Calu3 (cell line): Measurements from ENCODE around the gene ACSL6. TPM values are rescaled to one million over a fixed set of nuclear protein-coding genes. Genes with fewer than 3 reads are reported as not detected.

Experiments
- BruUV-seq: library from RNA; stranded (reverse); fragments of 400-500 nt; replicated peaks from 2 replicates; lab custom pipeline; 2021; lab: Mats Ljungman, UMichigan
- CTCF ChIA-PET: fragments of 300-600 bp; sonication (Branson Sonifier 250); formaldehyde crosslinking; loops from one replicate; lab custom pipeline; 2022; ENCODE audit warnings: antibody characterized with exemption; lab: Charles Lee
- DNase-seq: peaks from one replicate; pipeline ENCODE4 v3.0.0; 2022
- H3K27ac Mint-ChIP-seq: one replicate; pipeline ENCODE4 v1.8.0; 2022; ENCODE audit warnings: mixed read lengths; ENCODE audit not compliant: unreplicated experiment
- H3K27me3 Mint-ChIP-seq: one replicate; pipeline ENCODE4 v1.8.0; 2022; ENCODE audit warnings: mixed read lengths; ENCODE audit not compliant: unreplicated experiment
- H3K36me3 Mint-ChIP-seq: one replicate; pipeline ENCODE4 v1.8.0; 2022; ENCODE audit warnings: mild to moderate bottlenecking, moderate library complexity, mixed read lengths; ENCODE audit not compliant: insufficient read depth, unreplicated experiment
- H3K4me1 Mint-ChIP-seq: one replicate; pipeline ENCODE4 v1.8.0; 2022; ENCODE audit warnings: mild to moderate bottlenecking, low read depth, mixed read lengths; ENCODE audit not compliant: unreplicated experiment
- H3K4me3 Mint-ChIP-seq: one replicate; pipeline ENCODE4 v1.8.0; 2022; ENCODE audit warnings: mild to moderate bottlenecking, low read depth, moderate library complexity, mixed read lengths; ENCODE audit not compliant: unreplicated experiment
- H3K9me3 Mint-ChIP-seq: one replicate; pipeline ENCODE4 v1.8.0; 2022; ENCODE audit warnings: low read depth, mixed read lengths; ENCODE audit not compliant: unreplicated experiment
- intact Hi-C: fragments of 100-400 bp; cut with micrococcal nuclease; formaldehyde crosslinking; loops from one replicate; pipeline ENCODE4 v1.10.0; 2022; ENCODE audit not compliant: unreplicated experiment
- total RNA-seq: library from RNA; stranded (reverse); gene quantifications from 2 replicates; pipeline ENCODE4 v1.2.3, GENCODE V29; 2022
- TF ChIP-seq, protein P1 (sequence below): fragments of 200-600 bp; IDR thresholded peaks from one replicate; pipeline ENCODE4 v1.8.0; 2022; ENCODE audit warnings: antibody characterized with exemption; ENCODE audit not compliant: unreplicated experiment

ACSL6 gene
- total RNA-seq, 1 experiment from 2014 or later, result 0.24 TPM

- Mint-ChIP-seq H3K9me3 (peaks cover 2% of the 10 kb centered on the region), H3K27me3 (peaks cover 56% of the 10 kb centered on the region), H3K4me3 (no peak overlapping the region), H3K4me1 (no peaks in the 10 kb centered on the region), H3K27ac (no peak overlapping the region), H3K36me3 (no peaks in the 10 kb centered on the region)
- no TSS peak for BruUV-seq
- CTCF ChIA-PET, result interaction anchor here (0.6 kb wide), 1 partner anchor 50 kb away, joined by 4 read pairs; no protein-coding TSS in a partner anchor
- TF ChIP-seq, protein P1, sequence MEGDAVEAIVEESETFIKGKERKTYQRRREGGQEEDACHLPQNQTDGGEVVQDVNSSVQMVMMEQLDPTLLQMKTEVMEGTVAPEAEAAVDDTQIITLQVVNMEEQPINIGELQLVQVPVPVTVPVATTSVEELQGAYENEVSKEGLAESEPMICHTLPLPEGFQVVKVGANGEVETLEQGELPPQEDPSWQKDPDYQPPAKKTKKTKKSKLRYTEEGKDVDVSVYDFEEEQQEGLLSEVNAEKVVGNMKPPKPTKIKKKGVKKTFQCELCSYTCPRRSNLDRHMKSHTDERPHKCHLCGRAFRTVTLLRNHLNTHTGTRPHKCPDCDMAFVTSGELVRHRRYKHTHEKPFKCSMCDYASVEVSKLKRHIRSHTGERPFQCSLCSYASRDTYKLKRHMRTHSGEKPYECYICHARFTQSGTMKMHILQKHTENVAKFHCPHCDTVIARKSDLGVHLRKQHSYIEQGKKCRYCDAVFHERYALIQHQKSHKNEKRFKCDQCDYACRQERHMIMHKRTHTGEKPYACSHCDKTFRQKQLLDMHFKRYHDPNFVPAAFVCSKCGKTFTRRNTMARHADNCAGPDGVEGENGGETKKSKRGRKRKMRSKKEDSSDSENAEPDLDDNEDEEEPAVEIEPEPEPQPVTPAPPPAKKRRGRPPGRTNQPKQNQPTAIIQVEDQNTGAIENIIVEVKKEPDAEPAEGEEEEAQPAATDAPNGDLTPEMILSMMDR, result no peak
- DNase-seq, result no peak
- intact Hi-C loops, result no loop called here
Measured at GRCh38 chr5:132029609-132030330, 18.3 kb upstream of the ACSL6 start.

DNA sequence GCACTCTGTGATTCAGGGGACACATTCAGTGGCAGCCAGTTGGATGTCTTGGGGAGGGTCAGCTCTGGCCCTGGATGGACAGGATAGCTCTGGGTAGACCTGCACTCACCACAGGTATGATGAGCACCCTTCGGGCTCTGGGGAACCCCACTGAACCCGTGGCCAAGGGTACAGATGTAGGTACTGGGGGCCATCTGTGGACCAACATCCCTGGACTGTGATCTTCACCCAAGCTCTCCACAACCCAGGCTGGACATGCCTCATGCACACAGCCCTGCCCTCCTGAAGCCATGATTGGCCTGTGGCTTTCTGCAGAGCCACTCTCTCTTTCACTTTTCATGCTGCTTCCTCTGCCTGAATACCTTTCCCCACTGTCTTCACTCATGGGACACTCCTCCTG, 15.6 kb upstream of the ACSL6 start:
- Mint-ChIP-seq H3K4me1 (no peaks in the 10 kb centered on the region), H3K36me3 (no peaks in the 10 kb centered on the region), H3K4me3 (no peak overlapping the region), H3K9me3 (no peaks in the 10 kb centered on the region), H3K27me3 (peaks cover 43% of the 10 kb centered on the region), H3K27ac (no peak overlapping the region)
- TF ChIP-seq, protein P1, result no peak
- DNase-seq, result no peak
- CTCF ChIA-PET, result no interaction called here
- BruUV-seq, result no TSS peak
- intact Hi-C loops, result no loop called here

DNA sequence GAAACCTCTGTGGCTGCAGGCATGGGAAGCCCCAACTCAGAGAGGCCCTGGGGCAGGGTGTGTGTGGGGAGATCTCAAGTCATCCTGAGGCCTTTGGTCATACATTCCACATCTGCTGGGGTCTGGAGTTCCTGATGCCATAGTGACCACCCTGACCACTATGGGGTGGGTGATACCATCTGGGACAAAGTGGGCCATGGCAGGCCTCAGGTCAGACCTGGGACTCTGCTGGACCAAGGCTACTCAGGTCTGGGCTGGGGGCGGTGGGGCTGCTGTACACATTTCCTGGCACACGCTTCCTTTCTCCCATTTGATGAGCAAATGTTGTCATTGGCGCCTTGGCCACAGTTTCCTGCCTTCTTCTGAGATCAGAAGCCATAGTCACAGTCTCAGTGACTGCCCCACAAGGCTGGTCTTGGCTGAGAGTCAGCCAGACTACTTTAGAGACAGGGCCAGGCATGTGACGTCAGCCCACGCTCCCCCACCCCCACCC, 15.1 kb upstream of the ACSL6 start:
- H3K4me3 Mint-ChIP-seq, result no peak overlapping the region
- no peak for DNase-seq
- TF ChIP-seq, protein P1, result no peak
- H3K27me3 Mint-ChIP-seq, result peaks cover 41% of the 10 kb centered on the region
- intact Hi-C loops, result no loop called here
- no peaks in the 10 kb centered on the region for H3K9me3 Mint-ChIP-seq
- H3K36me3 Mint-ChIP-seq, result no peaks in the 10 kb centered on the region
- BruUV-seq, result no TSS peak
- no peaks in the 10 kb centered on the region for H3K4me1 Mint-ChIP-seq
- H3K27ac Mint-ChIP-seq, result no peak overlapping the region
- CTCF ChIA-PET, result no interaction called here

DNA sequence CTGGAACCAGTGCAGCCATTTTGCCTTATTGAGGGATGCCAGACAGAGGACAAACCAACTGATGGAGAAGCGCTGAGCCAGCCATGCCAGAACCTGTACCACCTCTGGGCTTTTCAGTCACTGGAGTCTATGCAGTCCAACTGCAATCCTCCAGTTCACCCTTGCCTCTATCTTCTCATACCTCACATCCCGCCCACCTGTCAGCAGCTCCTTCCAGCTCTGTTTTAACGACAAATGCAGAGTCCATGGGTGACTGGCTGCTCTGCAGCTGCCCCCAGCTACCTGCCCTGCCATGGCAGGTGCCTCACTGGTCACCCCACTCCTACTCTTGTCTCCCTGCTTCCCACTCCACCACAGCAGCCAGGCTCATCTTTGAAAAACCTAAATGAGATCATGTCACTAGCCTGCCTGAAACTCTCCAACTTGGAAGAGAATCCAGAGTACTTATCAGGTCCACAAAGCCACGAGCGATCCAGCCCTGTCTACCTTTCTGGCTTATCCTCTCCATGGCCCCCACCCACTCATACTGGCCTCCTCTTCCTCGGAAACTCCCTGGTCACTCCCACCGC, 14.0 kb upstream of the ACSL6 start:
- intact Hi-C loops, result no loop called here
- Mint-ChIP-seq H3K36me3 (no peaks in the 10 kb centered on the region), H3K27ac (no peak overlapping the region), H3K9me3 (no peaks in the 10 kb centered on the region), H3K27me3 (peaks cover 44% of the 10 kb centered on the region), H3K4me3 (no peak overlapping the region), H3K4me1 (no peaks in the 10 kb centered on the region)
- TF ChIP-seq, protein P1, result no peak
- BruUV-seq, result no TSS peak
- CTCF ChIA-PET, result no interaction called here
- DNase-seq, result no peak
